Left ventricle myocardium inferior (tissue), 1 donor: ENCODE data around the gene CCDC158. TPM values are rescaled to one million over a fixed set of nuclear protein-coding genes. Genes with fewer than 3 reads are reported as not detected.

Experiments used
- DNase-seq: peaks from one replicate; pipeline ENCODE4 v3.0.0-alpha.2; 2020
- H3K27ac ChIP-seq: fragments of 200-600 bp; replicated peaks from 2 replicates; pipeline ENCODE4 v1.8.0; 2021
- H3K27me3 ChIP-seq: fragments of 200-600 bp; 2 replicates; pipeline ENCODE4 v1.8.0; 2021; ENCODE audit warnings: low read depth
- H3K36me3 ChIP-seq: fragments of 200-600 bp; 2 replicates; pipeline ENCODE4 v1.8.0; 2021
- H3K4me1 ChIP-seq: fragments of 200-600 bp; 2 replicates; pipeline ENCODE4 v1.8.0; 2021
- H3K4me3 ChIP-seq: fragments of 200-600 bp; 2 replicates; pipeline ENCODE4 v1.8.0; 2021; ENCODE audit warnings: mild to moderate bottlenecking, moderate library complexity
- H3K9me3 ChIP-seq: fragments of 200-600 bp; replicated peaks from 2 replicates; pipeline ENCODE4 v1.8.0; 2021
- intact Hi-C: fragments of 100-400 bp; cut with micrococcal nuclease; formaldehyde crosslinking; loops from one replicate; pipeline ENCODE4 v1.11.0; 2022
- total RNA-seq: library from RNA; stranded (reverse); fragmentation: NEBNext Ultra II Directional; extraction: Animal tissue kit (Norgen Biotek cat#: 25700); gene quantifications from one replicate; pipeline ENCODE4 v1.2.1, GENCODE V29; 2021
- TF ChIP-seq, protein P1 (sequence below): fragments of 200-600 bp; IDR thresholded peaks from 2 replicates; pipeline ENCODE4 v1.8.0; 2021; ENCODE audit warnings: antibody characterized with exemption, mild to moderate bottlenecking, borderline replicate concordance
- donor health status: DM: no; HTN: yes; CAD: no; lungs with severe emphysema.

The CCDC158 gene
- total RNA-seq, 1 donor from 2014 or later = 0.11 TPM

DNA sequence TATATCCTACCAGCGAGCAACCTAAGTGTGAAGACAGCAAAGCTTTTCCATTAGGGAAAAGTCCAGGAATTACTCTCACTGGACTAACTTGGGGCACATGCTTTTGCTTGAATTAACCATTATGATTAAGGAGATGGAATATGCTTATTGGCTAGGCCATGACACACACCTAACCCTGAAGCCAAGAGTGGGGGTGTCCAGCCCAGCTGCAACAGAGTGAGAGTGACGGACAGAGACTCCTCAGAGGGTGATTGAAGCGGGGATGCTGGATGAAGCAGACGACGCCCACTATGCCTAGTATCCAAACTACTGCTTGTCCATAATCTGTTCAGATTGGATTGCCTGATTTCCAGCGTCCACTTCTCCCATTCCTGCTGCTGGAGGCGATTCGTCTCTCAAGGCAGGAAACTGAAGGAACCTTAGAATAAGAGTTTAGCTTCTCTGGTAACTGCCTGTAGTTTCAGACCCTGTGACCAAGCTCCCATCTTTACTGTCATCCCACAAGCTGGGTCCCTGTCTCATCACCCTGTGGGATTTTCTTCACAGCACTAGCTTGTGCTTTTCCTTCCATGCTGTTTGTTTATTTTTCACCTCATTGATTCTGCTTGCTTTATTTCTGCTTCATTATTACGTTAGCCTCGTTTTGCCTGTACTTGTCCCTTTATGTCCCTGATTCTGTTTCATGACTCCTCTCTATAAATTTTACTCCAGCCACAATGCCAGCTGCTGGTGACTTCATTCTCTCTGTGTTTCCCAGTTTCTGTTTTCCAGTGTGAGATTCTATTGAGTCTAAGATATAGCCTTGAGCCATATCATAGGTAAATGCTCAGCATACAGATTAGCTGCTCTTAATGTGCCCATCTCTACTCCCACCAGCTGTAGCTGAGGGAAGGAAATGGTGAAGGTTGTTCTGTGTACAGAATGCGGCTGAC is 150.4 kb downstream of the CCDC158 start:
- TF ChIP-seq, protein P1, sequence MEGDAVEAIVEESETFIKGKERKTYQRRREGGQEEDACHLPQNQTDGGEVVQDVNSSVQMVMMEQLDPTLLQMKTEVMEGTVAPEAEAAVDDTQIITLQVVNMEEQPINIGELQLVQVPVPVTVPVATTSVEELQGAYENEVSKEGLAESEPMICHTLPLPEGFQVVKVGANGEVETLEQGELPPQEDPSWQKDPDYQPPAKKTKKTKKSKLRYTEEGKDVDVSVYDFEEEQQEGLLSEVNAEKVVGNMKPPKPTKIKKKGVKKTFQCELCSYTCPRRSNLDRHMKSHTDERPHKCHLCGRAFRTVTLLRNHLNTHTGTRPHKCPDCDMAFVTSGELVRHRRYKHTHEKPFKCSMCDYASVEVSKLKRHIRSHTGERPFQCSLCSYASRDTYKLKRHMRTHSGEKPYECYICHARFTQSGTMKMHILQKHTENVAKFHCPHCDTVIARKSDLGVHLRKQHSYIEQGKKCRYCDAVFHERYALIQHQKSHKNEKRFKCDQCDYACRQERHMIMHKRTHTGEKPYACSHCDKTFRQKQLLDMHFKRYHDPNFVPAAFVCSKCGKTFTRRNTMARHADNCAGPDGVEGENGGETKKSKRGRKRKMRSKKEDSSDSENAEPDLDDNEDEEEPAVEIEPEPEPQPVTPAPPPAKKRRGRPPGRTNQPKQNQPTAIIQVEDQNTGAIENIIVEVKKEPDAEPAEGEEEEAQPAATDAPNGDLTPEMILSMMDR = no peak

DNA sequence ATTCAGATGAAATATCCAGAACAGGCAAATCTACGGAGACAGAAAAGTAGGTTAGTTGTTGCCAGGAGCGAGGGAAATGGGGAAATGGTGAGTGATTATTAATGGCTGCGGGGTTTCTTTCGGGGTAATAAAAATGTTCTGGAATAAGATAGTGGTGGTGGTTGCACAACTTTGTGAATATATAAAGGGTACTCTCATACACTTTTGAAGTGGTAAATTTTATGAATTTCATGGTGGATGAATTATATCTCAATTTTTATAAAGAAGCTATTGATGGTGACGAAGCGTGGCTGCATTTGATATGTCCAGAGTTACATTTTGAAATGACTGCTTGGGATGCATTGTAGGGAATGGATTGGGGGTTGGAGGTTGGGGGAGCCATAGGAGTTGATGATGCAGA is 153.1 kb downstream of the CCDC158 start:
- intact Hi-C loops = no loop called here
- Histone ChIP-seq H3K36me3 (no peaks in the 10 kb centered on the region), H3K9me3 (no peaks in the 10 kb centered on the region), H3K27ac (no peak overlapping the region), H3K4me1 (no peaks in the 10 kb centered on the region), H3K4me3 (no peak overlapping the region), H3K27me3 (no peaks in the 10 kb centered on the region)
- DNase-seq = no peak
- TF ChIP-seq, protein P1 = no peak

More for the DNA sequence above, 150.4 kb downstream of the CCDC158 start:
- Histone ChIP-seq H3K27me3 (no peaks in the 10 kb centered on the region), H3K4me3 (no peak overlapping the region), H3K36me3 (no peaks in the 10 kb centered on the region), H3K9me3 (no peaks in the 10 kb centered on the region), H3K4me1 (no peaks in the 10 kb centered on the region), H3K27ac (no peak overlapping the region)
- intact Hi-C loops = no loop called here
- DNase-seq = no peak

DNA sequence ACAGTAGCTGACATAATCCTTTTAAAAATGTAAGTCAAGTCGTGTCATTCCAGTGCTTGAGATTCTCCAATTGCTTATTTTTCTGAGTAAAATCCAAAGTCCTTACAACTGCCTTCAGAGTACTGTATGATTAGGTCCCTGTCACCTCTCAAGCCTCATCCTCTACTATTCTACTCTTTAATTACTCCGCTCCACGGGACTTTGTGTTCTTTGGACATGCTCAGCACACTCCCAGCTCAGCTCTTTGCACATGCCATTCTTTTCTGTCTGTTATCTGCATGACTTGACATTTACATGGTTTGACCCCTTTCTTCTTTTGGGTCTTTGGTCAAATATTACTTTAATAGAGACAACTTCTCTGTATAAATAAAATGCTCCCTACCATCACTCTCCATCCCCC is 154.3 kb downstream of the CCDC158 start:
- intact Hi-C loops = no loop called here
- Histone ChIP-seq H3K4me1 (no peaks in the 10 kb centered on the region), H3K36me3 (no peaks in the 10 kb centered on the region), H3K27me3 (no peaks in the 10 kb centered on the region), H3K27ac (no peak overlapping the region), H3K4me3 (no peak overlapping the region), H3K9me3 (no peaks in the 10 kb centered on the region)
- no peak for DNase-seq
- TF ChIP-seq, protein P1 = no peak

DNA sequence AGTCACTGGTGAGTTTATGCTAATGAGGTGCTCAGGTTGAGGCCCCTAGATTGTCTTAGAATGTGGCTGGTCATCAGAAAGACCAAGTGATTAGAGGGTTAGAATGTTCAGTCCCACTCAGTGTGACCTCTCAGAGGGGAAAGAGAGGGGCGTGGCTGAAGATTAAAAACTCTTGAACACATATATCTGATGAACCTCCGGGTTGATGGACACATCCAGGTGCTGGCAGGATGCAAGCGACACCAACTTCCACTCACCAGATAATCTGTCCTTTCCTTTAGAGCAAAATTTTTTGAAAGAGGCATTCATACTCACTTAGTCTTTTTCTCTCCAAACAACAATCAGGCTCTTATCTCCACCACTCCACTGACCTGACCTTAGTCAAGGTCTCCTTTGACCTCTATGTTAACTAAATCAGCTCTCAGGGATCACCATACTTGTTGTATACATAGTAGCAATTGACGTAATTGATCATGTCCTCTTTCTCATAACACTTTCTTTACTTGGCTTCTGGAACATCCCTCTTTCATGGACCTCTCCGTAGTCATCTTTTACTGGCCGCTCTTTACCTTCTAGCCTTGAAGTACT is 155.2 kb downstream of the CCDC158 start:
- H3K9me3 ChIP-seq = no peaks in the 10 kb centered on the region
- no peaks in the 10 kb centered on the region for H3K36me3 ChIP-seq
- intact Hi-C loops = no loop called here
- TF ChIP-seq, protein P1 = no peak
- no peak overlapping the region for H3K4me3 ChIP-seq
- H3K27me3 ChIP-seq = no peaks in the 10 kb centered on the region
- no peak for DNase-seq
- no peak overlapping the region for H3K27ac ChIP-seq
- H3K4me1 ChIP-seq = no peaks in the 10 kb centered on the region

Other genes with a start within 250 kb of the CCDC158 start
- 87.4 TPM for gene SCARB2, start 207.3 kb downstream of the CCDC158 start, total RNA-seq
- 3.0 TPM for gene FAM47E, start 169.4 kb downstream of the CCDC158 start, total RNA-seq
- 24.3 TPM for gene STBD1, start 114.4 kb downstream of the CCDC158 start, total RNA-seq
- 16.2 TPM for gene SHROOM3, start 14.1 kb upstream of the CCDC158 start, total RNA-seq